Endothelial cell (in vitro differentiated cells): ENCODE data around the gene ELF1. TPM values are rescaled to one million over a fixed set of nuclear protein-coding genes. Genes with fewer than 3 reads are reported as not detected.

Experiments
- DNase-seq: peaks from one replicate; pipeline ENCODE4 v3.0.0; 2021; ENCODE audit warnings: low spot score
- H3K27ac Mint-ChIP-seq: one replicate; pipeline ENCODE4 v1.8.0; 2021; ENCODE audit warnings: mixed read lengths, inconsistent platforms; ENCODE audit not compliant: unreplicated experiment
- H3K27me3 Mint-ChIP-seq: one replicate; pipeline ENCODE4 v1.8.0; 2021; ENCODE audit warnings: mild to moderate bottlenecking, moderate library complexity, mixed read lengths, inconsistent platforms; ENCODE audit not compliant: unreplicated experiment
- H3K36me3 Mint-ChIP-seq: one replicate; pipeline ENCODE4 v1.8.0; 2021; ENCODE audit warnings: mild to moderate bottlenecking, low read depth, mixed read lengths, inconsistent platforms; ENCODE audit not compliant: unreplicated experiment
- H3K4me1 Mint-ChIP-seq: one replicate; pipeline ENCODE4 v1.8.0; 2021; ENCODE audit warnings: mild to moderate bottlenecking, mixed read lengths, inconsistent platforms; ENCODE audit not compliant: unreplicated experiment
- H3K4me3 Mint-ChIP-seq: one replicate; pipeline ENCODE4 v1.8.0; 2021; ENCODE audit warnings: mild to moderate bottlenecking, mixed read lengths, inconsistent platforms; ENCODE audit not compliant: unreplicated experiment
- H3K9me3 Mint-ChIP-seq: one replicate; pipeline ENCODE4 v1.8.0; 2021; ENCODE audit warnings: mixed read lengths, inconsistent platforms; ENCODE audit not compliant: unreplicated experiment
- CTCF ChIP-seq: fragments of 200-600 bp; sonication (generic); IDR thresholded peaks from one replicate; pipeline ENCODE4 v1.5.0; 2021; ENCODE audit warnings: antibody characterized with exemption; ENCODE audit not compliant: unreplicated experiment
- long read RNA-seq: library from polyadenylated mRNA; unstranded; transcript quantifications from one replicate; pipeline ENCODE4 v2.0.0, GENCODE V29; 2020; ENCODE audit not compliant: unreplicated experiment
- total RNA-seq: library from RNA; stranded (reverse); fragmentation: NEBNext Ultra II Directional; extraction: Animal tissue kit (Norgen Biotek cat#: 25700); gene quantifications from one replicate; pipeline ENCODE4 v1.2.1, GENCODE V29; 2021; ENCODE audit not compliant: unreplicated experiment

Gene ELF1
- total RNA-seq = 46.0 TPM
- long read RNA-seq, partial matches to known transcripts = 2 of 7 reads
- long read RNA-seq, other reads (novel, unspliced or antisense) = 4 of 7 reads

- Mint-ChIP-seq H3K36me3 (no peaks in the 10 kb centered on the region), H3K4me1 (peaks cover 3% of the 10 kb centered on the region), H3K9me3 (no peaks in the 10 kb centered on the region), H3K4me3 (no peak within 1 kb of the TSS), H3K27me3 (no peaks in the 10 kb centered on the region), H3K27ac (no peak within 1 kb of the TSS)
- TF ChIP-seq CTCF = no peak
- DNase-seq = no peak
These were observed at the start of gene ELF1 for GRCh38 chr13:41019011-41019487. ELF1 (minus strand) TSS chr13:41019316; CDS start chr13:40982054, 37,262 bp downstream.

GRCh38 chr13:41065078-41065477, 46.0 kb upstream of the ELF1 start:
- no peak for DNase-seq
- Mint-ChIP-seq H3K4me1 (peaks cover 7% of the 10 kb centered on the region), H3K9me3 (no peaks in the 10 kb centered on the region), H3K36me3 (peaks cover 13% of the 10 kb centered on the region), H3K27ac (no peak overlapping the region), H3K4me3 (no peak overlapping the region), H3K27me3 (peaks cover 20% of the 10 kb centered on the region)
- no peak for TF ChIP-seq CTCF

- no peak for TF ChIP-seq CTCF
- H3K9me3 Mint-ChIP-seq = no peaks in the 10 kb centered on the region
- peaks cover 12% of the 10 kb centered on the region for H3K36me3 Mint-ChIP-seq
- no peak overlapping the region for H3K4me3 Mint-ChIP-seq
- H3K27me3 Mint-ChIP-seq = peaks cover 23% of the 10 kb centered on the region
- H3K27ac Mint-ChIP-seq = no peak overlapping the region
- H3K4me1 Mint-ChIP-seq = peaks cover 11% of the 10 kb centered on the region
- no peak for DNase-seq
These were observed 45.4 kb upstream of the ELF1 start for GRCh38 chr13:41064493-41064892.

- no peak for TF ChIP-seq CTCF
- Mint-ChIP-seq H3K27ac (peak overlapping the region; percentile 86), H3K4me3 (peak overlapping the region; percentile 98), H3K9me3 (no peaks in the 10 kb centered on the region), H3K36me3 (peaks cover 6% of the 10 kb centered on the region), H3K4me1 (peaks cover 23% of the 10 kb centered on the region), H3K27me3 (peaks cover 23% of the 10 kb centered on the region)
- DNase-seq = no peak
These were observed 43.1 kb upstream of the ELF1 start for GRCh38 chr13:41061914-41062837.
